Spleen (tissue), 11 donors: ENCODE results near the gene KRTAP10-3. TPM values are rescaled to one million over a fixed set of nuclear protein-coding genes. Genes with fewer than 3 reads are reported as not detected.

Source experiments
- DNase-seq: peaks from one replicate; pipeline ENCODE4 v3.0.0-alpha.2; 2020
- H3K27ac ChIP-seq, 8 donors: fragments of 200-600 bp; sonication (generic) in 7 of 8; 1 replicate in 4 of 8; 2 replicates in 4 of 8; pipeline versions ENCODE4 v1.5.0 to v1.8.0; 2016 to 2021; ENCODE audit warnings: inconsistent platforms in 4 of 8, mild to moderate bottlenecking in 4 of 8, moderate library complexity in 1 of 8
- H3K27me3 ChIP-seq, 7 donors: fragments of 200-600 bp; sonication (generic) in 6 of 7; replicated peaks in 1 of 7; 1 replicate in 4 of 7; 2 replicates in 3 of 7; pipeline versions ENCODE4 v1.5.0 to v1.8.0; 2016 to 2021; ENCODE audit warnings: inconsistent platforms in 3 of 7, mild to moderate bottlenecking in 1 of 7
- H3K36me3 ChIP-seq, 6 donors: fragments of 200-600 bp; sonication (generic) in 5 of 6; 1 replicate in 4 of 6; 2 replicates in 2 of 6; pipeline versions ENCODE4 v1.5.0 to v1.8.0; 2016 to 2021; ENCODE audit warnings: inconsistent platforms in 2 of 6
- H3K4me1 ChIP-seq, 6 donors: fragments of 200-600 bp; sonication (generic) in 5 of 6; 1 replicate in 3 of 6; 2 replicates in 3 of 6; pipeline versions ENCODE4 v1.5.0 to v1.8.0; 2016 to 2021; ENCODE audit warnings: inconsistent platforms in 3 of 6
- H3K4me3 ChIP-seq, 8 donors: fragments of 200-600 bp; sonication (generic) in 7 of 8; 1 replicate in 4 of 8; 2 replicates in 4 of 8; pipeline versions ENCODE4 v1.5.0 to v1.8.0; 2016 to 2021; ENCODE audit warnings: inconsistent platforms in 4 of 8, mild to moderate bottlenecking in 4 of 8, moderate library complexity in 2 of 8
- H3K9me3 ChIP-seq, 8 donors: fragments of 200-600 bp; sonication (generic) in 7 of 8; 1 replicate in 4 of 8; 2 replicates in 4 of 8; pipeline versions ENCODE4 v1.5.0 to v1.8.0; 2016 to 2021; ENCODE audit warnings: inconsistent platforms in 4 of 8
- POLR2A ChIP-seq, 3 donors: fragments of 450-650 bp; IDR thresholded peaks; one replicate each; pipeline ENCODE4 v1.5.1; 2017; ENCODE audit warnings: antibody characterized with exemption in 3 of 3, mild to moderate bottlenecking in 1 of 3
- POLR2AphosphoS5 ChIP-seq, 3 donors: sonication (generic); formaldehyde crosslinking; IDR thresholded peaks; one replicate each; pipeline ENCODE4 v1.5.1; 2017; ENCODE audit warnings: antibody characterized with exemption in 3 of 3
- WGBS, 5 donors: extraction: QIAGEN DNeasy Blood & Tissue Kit in 3 of 5; methylation state at CpG; one replicate each; pipeline versions ENCODE4 v1.1.5 to v1.1.7; 2013 to 2018; 5-methylcytosine and 5-hydroxymethylcytosine counted together
- intact Hi-C: fragments of 100-400 bp; cut with DNase I; formaldehyde crosslinking; loops from one replicate; pipeline ENCODE4 v1.15.0; 2023; ENCODE audit warnings: low total_unique reads
- polyA plus RNA-seq, 3 donors: library from polyadenylated mRNA; stranded (reverse); fragments of 200-250 nt; gene quantifications; one replicate each; pipeline ENCODE4 v1.2.1, GENCODE V29; 2013
- total RNA-seq, 7 donors: library from RNA; depleted of rRNA in 3 of 7; stranded (reverse); fragments of >200 nt in 3 of 7; fragmentation: NEBNext Ultra II Directional in 4 of 7; extraction: Animal tissue kit (Norgen Biotek cat#: 25700) in 4 of 7; gene quantifications; one replicate each; pipeline versions ENCODE4 v1.1.0 to v1.2.1, GENCODE V29; 2016 to 2021
- TF ChIP-seq, protein P1 (sequence below), 11 experiments: fragments of 200-600 bp in 7 of 11; fragments of 450-650 bp in 4 of 11; sonication (generic) in 4 of 11; IDR thresholded peaks in 8 of 11; conservative IDR thresholded peaks in 3 of 11; 1 replicate in 7 of 11; 2 replicates in 4 of 11; pipeline versions ENCODE4 v1.4.0 to v1.8.0; 2016 to 2021; ENCODE audit warnings: antibody characterized with exemption in 11 of 11, inconsistent platforms in 4 of 11, mild to moderate bottlenecking in 1 of 11
- donor health status: healthy with polysubstance abuse.
- donor health status: DM: no; HTN: no; CAD: no; lungs with moderate emphysema.
- donor health status: DM: no; HTN: no; CAD: no.
- donor health status: Bipolar disorder and iron deficiency.
- donor health status: healthy.
- donor health status: DM: no; HTN: no; CAD: no.
- donor health status: DM: yes; HTN: yes; CAD: no.

Gene KRTAP10-3
- total and polyA plus RNA-seq, 10 donors = not detected

DNA sequence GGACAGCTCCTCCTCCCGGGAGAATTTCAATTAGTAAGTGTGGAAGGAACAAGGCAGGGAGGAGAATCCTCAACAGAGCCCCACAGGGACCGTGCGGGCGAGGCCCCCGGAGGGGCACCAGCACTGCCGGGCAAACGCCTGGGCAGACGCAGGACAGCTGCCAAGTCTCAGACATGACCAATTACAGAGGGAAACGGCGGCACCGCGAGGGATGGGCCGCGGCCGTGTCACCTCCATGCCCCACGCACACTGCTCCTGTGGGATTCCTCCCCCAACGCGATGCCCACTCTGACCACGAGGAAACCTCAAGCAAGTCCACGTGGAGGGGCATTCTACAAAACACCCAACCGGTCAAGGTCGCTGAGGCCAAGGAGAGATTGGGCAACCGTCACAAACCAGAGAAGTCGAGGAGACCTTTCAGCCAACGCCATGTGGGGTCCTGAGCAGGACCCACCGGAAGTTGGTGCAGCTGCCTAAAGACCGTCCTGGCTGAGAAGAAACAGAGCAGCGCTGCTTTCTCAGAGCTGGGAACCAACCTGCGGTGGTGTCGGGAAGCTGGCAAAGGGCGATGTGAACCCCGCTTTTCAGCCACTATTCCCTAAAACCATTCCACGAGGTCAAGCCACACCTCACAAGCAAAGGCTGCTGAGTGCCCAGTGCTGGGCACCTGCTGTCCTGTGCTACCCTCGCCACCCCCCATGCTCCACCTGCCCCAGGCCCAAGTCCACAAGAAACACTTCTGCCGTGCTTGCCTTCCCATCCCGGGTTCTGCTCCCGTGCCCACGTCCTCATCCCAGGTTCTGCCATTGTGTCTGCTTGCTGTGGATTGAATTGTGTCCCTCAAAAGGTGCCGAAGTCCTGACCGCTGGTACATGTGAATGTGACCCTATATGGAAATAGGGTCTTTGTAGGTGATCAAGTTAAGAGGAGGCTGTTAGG lies 13.5 kb upstream of the KRTAP10-3 start:
- peaks cover 0 to 31% (median 0%) of the 10 kb centered on the region in 7 donors for H3K27me3 ChIP-seq
- no peak overlapping the region for H3K27ac ChIP-seq
- 88 to 93% (median 90%) methylated on average over 40 of the region's 40 CpGs for WGBS, 5 donors
- peak; percentile 49 for DNase-seq
- peaks cover 0 to 10% (median 4%) of the 10 kb centered on the region in 6 donors for H3K4me1 ChIP-seq
- no peak overlapping the region for H3K4me3 ChIP-seq
- intact Hi-C loops = no loop called here
- peaks cover 0 to 20% (median 13%) of the 10 kb centered on the region in 8 donors for H3K9me3 ChIP-seq
- no peak for TF ChIP-seq POLR2A (IDR thresholded peaks at IDR 0.05)
- no peaks in the 10 kb centered on the region for H3K36me3 ChIP-seq

DNA sequence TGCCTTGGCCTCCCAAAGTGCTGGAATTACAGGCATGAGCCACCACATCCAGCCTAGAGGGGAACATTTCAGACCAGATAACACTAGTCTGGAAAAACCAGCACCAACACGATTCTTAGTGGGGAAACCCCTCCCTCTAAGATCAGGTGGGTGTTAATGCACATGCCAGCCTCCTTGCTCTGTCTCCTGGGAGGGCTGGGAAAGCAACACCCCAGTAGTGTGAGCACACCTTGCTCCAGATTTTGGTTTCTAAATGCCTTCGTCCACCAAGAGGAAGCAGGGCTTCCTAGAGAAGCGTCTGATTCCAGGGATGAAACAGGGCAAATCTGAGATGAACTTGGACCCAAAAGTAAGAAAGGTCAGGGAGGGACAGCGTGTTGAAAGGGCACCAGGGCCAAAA lies 12.7 kb upstream of the KRTAP10-3 start:
- TF ChIP-seq POLR2A (IDR thresholded peaks at IDR 0.05) (no peak), POLR2AphosphoS5 (IDR thresholded peaks at IDR 0.05) (no peak)
- TF ChIP-seq, protein P1, sequence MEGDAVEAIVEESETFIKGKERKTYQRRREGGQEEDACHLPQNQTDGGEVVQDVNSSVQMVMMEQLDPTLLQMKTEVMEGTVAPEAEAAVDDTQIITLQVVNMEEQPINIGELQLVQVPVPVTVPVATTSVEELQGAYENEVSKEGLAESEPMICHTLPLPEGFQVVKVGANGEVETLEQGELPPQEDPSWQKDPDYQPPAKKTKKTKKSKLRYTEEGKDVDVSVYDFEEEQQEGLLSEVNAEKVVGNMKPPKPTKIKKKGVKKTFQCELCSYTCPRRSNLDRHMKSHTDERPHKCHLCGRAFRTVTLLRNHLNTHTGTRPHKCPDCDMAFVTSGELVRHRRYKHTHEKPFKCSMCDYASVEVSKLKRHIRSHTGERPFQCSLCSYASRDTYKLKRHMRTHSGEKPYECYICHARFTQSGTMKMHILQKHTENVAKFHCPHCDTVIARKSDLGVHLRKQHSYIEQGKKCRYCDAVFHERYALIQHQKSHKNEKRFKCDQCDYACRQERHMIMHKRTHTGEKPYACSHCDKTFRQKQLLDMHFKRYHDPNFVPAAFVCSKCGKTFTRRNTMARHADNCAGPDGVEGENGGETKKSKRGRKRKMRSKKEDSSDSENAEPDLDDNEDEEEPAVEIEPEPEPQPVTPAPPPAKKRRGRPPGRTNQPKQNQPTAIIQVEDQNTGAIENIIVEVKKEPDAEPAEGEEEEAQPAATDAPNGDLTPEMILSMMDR (IDR thresholded peaks at IDR 0.05 in 8 of 11, conservative IDR thresholded peaks at IDR 0.05 in 3 of 11) = no peak
- WGBS, 5 donors = 65 to 87% (median 78%) methylated on average over 4 of the region's 4 CpGs
- intact Hi-C loops = no loop called here
- Histone ChIP-seq H3K27ac (no peak overlapping the region), H3K9me3 (peaks cover 0 to 12% (median 5%) of the 10 kb centered on the region in 8 donors), H3K36me3 (no peaks in the 10 kb centered on the region), H3K4me1 (peaks cover 0 to 15% (median 5%) of the 10 kb centered on the region in 6 donors), H3K27me3 (peaks cover 0 to 31% (median 0%) of the 10 kb centered on the region in 7 donors), H3K4me3 (no peak overlapping the region)
- DNase-seq = peak; percentile 7

DNA sequence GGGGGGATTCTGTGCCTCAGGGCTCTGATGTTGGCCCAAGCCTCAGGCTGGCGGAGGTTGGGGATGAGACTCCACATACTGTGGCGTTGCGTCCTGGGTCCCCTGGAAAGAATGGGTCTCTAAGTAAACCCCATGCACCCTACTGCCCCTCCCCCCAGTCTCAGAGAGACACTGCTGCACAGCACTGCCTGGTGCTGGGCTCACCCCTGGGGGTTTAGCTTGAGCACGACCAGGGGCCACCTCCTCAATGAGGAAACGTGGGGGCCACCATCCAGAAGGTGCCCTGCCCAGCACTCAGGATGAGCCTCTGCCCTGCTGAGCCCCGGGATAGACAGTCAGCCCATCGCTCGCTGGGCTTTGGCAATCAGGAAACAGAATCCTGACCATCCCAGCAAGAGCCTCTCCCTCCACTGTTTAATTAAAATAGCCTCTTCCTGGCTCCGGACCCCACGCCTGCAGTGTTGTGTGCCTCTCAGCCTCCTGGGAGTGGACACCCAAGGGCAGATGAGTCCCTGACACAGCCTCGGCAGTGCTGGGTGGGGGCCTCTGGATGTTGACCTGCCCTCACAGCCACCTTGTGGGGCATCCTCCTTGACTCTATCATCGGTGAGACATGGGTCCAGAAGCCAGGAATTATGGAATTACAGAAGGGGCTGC lies 11.4 kb upstream of the KRTAP10-3 start:
- peaks cover 0 to 28% (median 0%) of the 10 kb centered on the region in 7 donors for H3K27me3 ChIP-seq
- DNase-seq = peak; percentile 47
- H3K4me1 ChIP-seq = peaks cover 0 to 27% (median 4%) of the 10 kb centered on the region in 6 donors
- no peaks in the 10 kb centered on the region for H3K36me3 ChIP-seq
- no peak for TF ChIP-seq POLR2A (IDR thresholded peaks at IDR 0.05)
- no peak for TF ChIP-seq POLR2AphosphoS5 (IDR thresholded peaks at IDR 0.05)
- TF ChIP-seq, protein P1 (IDR thresholded peaks at IDR 0.05 in 8 of 11, conservative IDR thresholded peaks at IDR 0.05 in 3 of 11) = no peak
- H3K4me3 ChIP-seq = no peak overlapping the region
- intact Hi-C loops = no loop called here
- H3K27ac ChIP-seq = no peak overlapping the region
- WGBS, 5 donors = 77 to 93% (median 84%) methylated on average over 10 to 12 of the region's 12 CpGs
- peaks cover 0 to 10% (median 2%) of the 10 kb centered on the region in 8 donors for H3K9me3 ChIP-seq

DNA sequence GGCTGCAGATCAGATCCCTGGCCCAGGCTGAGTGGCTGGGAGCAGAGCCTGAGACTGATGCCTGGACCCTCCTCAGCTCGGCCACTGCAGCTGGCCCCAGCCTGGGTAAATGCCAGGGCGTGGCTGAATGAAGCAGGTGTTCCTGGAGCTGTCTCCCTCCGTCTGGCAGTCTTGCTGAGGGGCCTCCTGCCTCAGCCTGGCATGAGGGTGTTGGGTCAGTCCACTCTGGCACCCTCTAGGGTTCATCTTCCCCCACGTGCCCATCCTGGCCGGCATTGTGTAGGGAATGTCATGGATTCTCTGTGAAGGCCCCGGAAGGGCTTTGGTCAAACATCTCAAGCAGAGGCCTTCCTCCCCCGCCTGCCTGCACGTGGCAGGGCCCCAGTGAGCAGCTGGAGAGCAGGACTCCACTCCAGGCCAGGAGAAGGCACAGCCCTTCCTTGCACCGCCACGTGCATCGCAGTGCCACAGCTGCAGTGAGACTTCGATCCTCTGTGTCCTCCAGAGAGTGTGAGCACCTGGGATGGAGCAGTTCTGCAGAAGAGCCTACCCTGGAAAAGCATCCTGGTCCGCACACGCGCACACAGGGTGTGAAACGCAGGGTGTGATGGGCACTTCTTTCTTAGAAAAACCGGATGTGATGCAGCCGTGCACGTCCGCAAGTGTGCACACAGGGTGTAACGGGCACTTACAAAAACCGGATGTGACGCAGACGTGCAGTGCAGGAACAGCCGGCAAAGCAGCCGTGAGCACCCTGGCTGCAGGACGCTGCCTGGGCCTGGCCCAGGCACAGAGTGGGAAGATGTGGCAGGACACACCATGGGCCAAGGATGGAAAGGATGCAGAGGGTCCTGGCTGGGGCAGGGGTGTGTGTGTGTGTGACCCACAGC lies 10.3 kb upstream of the KRTAP10-3 start:
- Histone ChIP-seq H3K4me1 (peaks cover 0 to 24% (median 3%) of the 10 kb centered on the region in 6 donors), H3K9me3 (peaks cover 0 to 11% (median 6%) of the 10 kb centered on the region in 8 donors), H3K36me3 (no peaks in the 10 kb centered on the region), H3K27ac (no peak overlapping the region), H3K27me3 (peaks cover 0 to 19% (median 0%) of the 10 kb centered on the region in 7 donors), H3K4me3 (no peak overlapping the region)
- TF ChIP-seq POLR2A (IDR thresholded peaks at IDR 0.05) = no peak
- TF ChIP-seq, protein P1 (IDR thresholded peaks at IDR 0.05 in 8 of 11, conservative IDR thresholded peaks at IDR 0.05 in 3 of 11) = no peak
- TF ChIP-seq POLR2AphosphoS5 (IDR thresholded peaks at IDR 0.05) = no peak
- DNase-seq = peak; percentile 47
- intact Hi-C loops = no loop called here
- 77 to 81% (median 78%) methylated on average over 21 to 27 of the region's 27 CpGs for WGBS, 5 donors
